DMS53 treated with DMSO at 0.1 percent for 48 hours (cell line): ENCODE results near the gene IPO5.

Source experiments
- DNase-seq: peaks from one replicate; lab custom pipeline; 2025; ENCODE audit not compliant: unreplicated experiment; lab: John Stamatoyannopoulos, UW

Gene IPO5

GRCh38 chr13:98054301-98054700 is 100.8 kb downstream of the IPO5 start:
- DNase-seq, result no peak

GRCh38 chr13:98055623-98056022 is 102.1 kb downstream of the IPO5 start:
- no peak for DNase-seq

GRCh38 chr13:98056839-98057410 is 103.5 kb downstream of the IPO5 start:
- DNase-seq, result no peak

GRCh38 chr13:98059276-98059675 is 105.8 kb downstream of the IPO5 start:
- no peak for DNase-seq

- DNase-seq, result no peak
These were observed 106.8 kb downstream of the IPO5 start for GRCh38 chr13:98060282-98060681.

DNA sequence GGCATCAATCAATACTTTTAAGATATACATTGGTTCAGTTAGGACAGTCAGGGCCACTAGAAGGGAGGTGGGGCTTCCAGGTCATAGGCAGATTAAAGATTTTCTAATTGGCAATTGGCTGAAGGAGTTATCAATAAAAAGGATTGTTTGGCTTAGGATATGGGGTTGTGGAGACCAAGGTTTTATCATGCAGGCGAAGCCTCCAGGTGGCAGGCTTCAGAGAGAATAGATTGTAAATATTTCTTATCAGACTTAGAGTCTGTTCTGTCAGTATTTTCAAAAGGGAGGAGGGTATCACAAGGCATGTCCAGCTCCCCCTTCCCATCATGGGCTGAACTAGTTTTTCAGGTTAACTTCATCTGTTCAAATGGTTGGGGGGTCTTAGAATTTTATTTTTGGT is 112.0 kb downstream of the IPO5 start:
- DNase-seq, result no peak

DNA sequence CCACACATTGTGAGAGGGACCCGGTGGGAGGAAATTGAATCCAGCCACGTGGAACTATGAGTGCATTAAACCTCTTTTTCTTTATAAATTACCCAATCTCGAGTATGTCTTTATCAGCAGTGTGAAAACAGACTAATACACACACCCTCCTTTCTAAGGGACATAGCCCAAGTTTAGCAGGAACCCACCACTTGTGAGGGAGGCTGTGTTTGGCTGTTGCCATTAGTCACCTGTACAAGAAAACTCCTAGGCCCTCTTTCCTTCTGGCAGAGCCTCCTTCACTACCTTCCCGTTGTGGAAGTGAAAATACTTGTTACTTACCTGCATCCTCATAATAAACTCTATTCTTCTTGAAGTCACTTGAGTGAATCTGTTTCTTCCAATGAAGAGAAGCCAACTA is 113.2 kb downstream of the IPO5 start:
- no peak for DNase-seq

GRCh38 chr13:98068521-98068920 is 115.0 kb downstream of the IPO5 start:
- no peak for DNase-seq

GRCh38 chr13:98069985-98070384 is 116.5 kb downstream of the IPO5 start:
- no peak for DNase-seq

DNA sequence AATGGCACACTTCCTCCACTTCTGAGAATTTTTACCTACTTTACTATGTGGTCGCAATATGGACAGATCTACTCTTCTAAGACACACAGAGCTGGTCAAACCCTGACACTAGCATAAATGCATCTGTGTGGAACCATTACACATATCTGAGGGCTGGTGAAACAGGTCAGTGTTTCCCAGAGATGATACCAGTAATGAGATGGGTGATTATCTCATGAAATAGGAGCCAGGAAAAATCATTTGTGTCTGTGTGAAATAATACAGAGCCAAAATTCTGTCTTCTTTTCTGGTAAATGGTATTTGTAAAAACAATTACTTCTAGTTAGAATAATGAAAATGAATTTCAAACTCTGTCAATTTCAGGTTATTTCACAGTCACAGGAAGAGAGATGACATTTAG is 117.8 kb downstream of the IPO5 start:
- DNase-seq, result no peak

- DNase-seq, result no peak
These were observed 119.0 kb downstream of the IPO5 start for GRCh38 chr13:98072476-98072875.
